B cell (primary cell): ENCODE measurements around the gene PCK1.

ENCODE experiments used
- EZH2 ChIP-seq: IDR thresholded peaks from 2 replicates; pipeline ENCODE4 v1.6.1; 2012; ENCODE audit warnings: borderline replicate concordance, low read depth, mild to moderate bottlenecking, moderate library complexity, low read length; ENCODE audit not compliant: insufficient read depth, poor library complexity, severe bottlenecking
- TF ChIP-seq, protein P1 (sequence below): fragments of 200-600 bp; IDR thresholded peaks from one replicate; pipeline ENCODE4 v1.8.0; 2022; ENCODE audit warnings: antibody characterized with exemption, mild to moderate bottlenecking

DNA sequence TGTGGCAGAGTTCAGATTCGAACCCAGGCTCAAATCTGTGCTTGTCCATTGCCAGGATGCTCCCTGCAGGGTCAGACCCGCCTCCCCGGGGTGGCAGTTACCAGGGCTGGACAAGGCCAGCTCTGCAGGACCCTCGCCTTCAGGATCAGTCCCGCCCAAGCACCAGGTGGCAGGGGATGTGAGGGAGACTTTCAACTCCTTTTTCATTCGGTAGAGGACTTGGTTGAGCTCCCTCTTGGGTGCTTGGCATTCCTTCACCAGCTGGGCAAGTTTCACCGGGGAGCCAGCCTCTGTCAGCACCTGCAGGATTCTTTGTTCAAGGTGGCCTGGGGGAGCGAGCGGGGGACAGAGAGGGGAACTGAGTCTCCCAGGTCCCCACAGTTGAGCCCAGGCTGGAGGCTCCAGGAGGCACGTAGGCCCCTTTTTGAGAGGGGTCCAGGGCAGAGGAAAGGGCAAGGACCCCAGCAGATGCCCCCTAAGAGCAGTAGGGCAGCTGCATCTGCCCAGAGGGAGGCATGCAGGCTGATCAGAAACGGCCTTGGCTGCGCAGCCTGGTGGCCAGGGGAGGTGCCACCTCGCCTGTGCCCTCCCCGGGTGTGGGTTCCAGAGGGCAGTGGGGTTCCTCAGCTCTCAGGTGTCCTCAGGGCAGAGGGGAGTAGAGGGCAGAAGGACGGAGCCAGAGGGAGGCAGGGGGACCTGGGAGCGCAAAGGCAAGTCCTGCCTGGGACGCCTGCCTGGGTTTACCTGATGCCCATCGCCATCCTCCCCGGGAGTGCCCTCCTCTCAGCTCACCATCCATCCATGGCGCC is 55.4 kb downstream of the PCK1 start:
- TF ChIP-seq, protein P1, sequence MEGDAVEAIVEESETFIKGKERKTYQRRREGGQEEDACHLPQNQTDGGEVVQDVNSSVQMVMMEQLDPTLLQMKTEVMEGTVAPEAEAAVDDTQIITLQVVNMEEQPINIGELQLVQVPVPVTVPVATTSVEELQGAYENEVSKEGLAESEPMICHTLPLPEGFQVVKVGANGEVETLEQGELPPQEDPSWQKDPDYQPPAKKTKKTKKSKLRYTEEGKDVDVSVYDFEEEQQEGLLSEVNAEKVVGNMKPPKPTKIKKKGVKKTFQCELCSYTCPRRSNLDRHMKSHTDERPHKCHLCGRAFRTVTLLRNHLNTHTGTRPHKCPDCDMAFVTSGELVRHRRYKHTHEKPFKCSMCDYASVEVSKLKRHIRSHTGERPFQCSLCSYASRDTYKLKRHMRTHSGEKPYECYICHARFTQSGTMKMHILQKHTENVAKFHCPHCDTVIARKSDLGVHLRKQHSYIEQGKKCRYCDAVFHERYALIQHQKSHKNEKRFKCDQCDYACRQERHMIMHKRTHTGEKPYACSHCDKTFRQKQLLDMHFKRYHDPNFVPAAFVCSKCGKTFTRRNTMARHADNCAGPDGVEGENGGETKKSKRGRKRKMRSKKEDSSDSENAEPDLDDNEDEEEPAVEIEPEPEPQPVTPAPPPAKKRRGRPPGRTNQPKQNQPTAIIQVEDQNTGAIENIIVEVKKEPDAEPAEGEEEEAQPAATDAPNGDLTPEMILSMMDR: no peak
- TF ChIP-seq EZH2: no peak
